ENCODE data around the gene KCNJ4.

Gene KCNJ4

DNA sequence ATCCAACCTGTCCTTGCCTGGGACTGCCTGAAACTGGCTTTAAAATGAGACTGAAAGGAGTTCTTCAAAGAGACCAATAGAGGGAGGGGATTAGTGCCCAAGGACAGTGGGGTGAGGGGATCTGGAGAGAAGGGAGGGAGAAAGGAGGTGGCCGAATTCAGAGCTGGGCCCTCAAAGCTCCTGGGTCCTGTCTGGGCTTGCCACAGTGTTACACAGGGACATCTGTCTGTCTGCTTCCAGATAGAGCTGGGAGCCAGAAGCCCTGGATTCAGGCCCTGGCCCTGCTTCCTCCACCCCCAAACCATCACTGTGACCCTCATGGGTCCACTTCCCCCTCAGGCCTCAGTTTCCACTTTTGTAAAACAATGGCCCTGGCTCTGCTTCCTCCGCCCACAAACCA, 3.6 kb downstream of the KCNJ4 start:
- Histone ChIP-seq H4K20me1 (ENCODE audit: insufficient read depth, low read length) (peaks cover 9% of the 10 kb centered on the region), H3K36me3 (ENCODE audit: insufficient read depth, low read length) (no peaks in the 10 kb centered on the region), H3K27ac (ENCODE audit: low read length) (no peak overlapping the region), H3K27me3 (ENCODE audit: insufficient read depth, low read length, poor library complexity) (peaks cover 30% of the 10 kb centered on the region), H3K79me2 (ENCODE audit: insufficient read depth, low read length) (no peaks in the 10 kb centered on the region), H3K9me3 (ENCODE audit: insufficient read depth, low read length, severe bottlenecking) (no peaks in the 10 kb centered on the region), H3K4me3 (ENCODE audit: low read depth in 1 of 2, low read length in 2 of 2) (no peak overlapping the region), H3K4me1 (ENCODE audit: insufficient read depth, low read length) (no peaks in the 10 kb centered on the region), H3K9ac (ENCODE audit: low read depth, low read length) (no peak overlapping the region), H3K4me2 (ENCODE audit: insufficient read depth, low read length) (no peak overlapping the region), H2AFZ (ENCODE audit: low read depth, low read length) (no peak overlapping the region)
- no peak for ATAC-seq (ENCODE audit: insufficient read depth, low read depth)
- TF ChIP-seq EZH2 (IDR thresholded peaks at IDR 0.05; ENCODE audit: borderline replicate concordance, low read depth, low read length, severe bottlenecking): no peak
- TF ChIP-seq, protein P1, sequence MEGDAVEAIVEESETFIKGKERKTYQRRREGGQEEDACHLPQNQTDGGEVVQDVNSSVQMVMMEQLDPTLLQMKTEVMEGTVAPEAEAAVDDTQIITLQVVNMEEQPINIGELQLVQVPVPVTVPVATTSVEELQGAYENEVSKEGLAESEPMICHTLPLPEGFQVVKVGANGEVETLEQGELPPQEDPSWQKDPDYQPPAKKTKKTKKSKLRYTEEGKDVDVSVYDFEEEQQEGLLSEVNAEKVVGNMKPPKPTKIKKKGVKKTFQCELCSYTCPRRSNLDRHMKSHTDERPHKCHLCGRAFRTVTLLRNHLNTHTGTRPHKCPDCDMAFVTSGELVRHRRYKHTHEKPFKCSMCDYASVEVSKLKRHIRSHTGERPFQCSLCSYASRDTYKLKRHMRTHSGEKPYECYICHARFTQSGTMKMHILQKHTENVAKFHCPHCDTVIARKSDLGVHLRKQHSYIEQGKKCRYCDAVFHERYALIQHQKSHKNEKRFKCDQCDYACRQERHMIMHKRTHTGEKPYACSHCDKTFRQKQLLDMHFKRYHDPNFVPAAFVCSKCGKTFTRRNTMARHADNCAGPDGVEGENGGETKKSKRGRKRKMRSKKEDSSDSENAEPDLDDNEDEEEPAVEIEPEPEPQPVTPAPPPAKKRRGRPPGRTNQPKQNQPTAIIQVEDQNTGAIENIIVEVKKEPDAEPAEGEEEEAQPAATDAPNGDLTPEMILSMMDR (IDR thresholded peaks at IDR 0.05; ENCODE audit: borderline replicate concordance, extremely low read depth, low read length, poor library complexity, severe bottlenecking): no peak
- DNase-seq: no peak

DNA sequence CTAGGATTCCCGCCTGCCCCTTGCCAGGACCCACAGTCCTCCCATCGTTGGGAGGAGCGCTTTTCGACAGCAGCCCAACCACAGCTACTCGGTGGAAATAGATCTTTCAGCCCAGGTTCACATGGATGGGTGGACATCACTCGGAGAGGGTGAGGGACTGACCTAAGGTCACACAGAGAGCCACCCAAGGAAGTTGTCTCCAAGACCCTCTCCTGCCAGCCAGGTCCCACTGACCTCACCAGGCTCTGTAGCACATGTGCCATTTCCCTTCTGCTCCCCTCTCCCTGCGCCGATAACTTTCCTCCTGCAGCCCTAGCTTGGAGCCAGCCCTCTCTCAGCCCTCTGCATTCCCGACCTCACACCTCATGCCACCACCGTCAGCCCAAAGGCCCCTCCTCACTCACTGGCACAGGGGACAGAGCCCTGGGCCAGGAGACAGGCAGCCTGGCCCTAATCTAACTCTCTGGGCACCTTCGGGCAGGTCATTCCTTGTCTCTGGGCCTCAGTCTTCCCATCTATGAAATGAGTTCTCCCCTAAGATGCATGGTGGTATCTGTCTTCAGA, 4.7 kb downstream of the KCNJ4 start:
- Histone ChIP-seq H3K27ac (ENCODE audit: low read length) (no peak overlapping the region), H3K4me3 (ENCODE audit: low read depth in 1 of 2, low read length in 2 of 2) (no peak overlapping the region), H3K9ac (ENCODE audit: low read depth, low read length) (no peak overlapping the region), H3K4me1 (ENCODE audit: insufficient read depth, low read length) (no peaks in the 10 kb centered on the region), H3K4me2 (ENCODE audit: insufficient read depth, low read length) (no peak overlapping the region), H3K27me3 (ENCODE audit: insufficient read depth, low read length, poor library complexity) (peaks cover 28% of the 10 kb centered on the region), H4K20me1 (ENCODE audit: insufficient read depth, low read length) (peaks cover 6% of the 10 kb centered on the region), H2AFZ (ENCODE audit: low read depth, low read length) (no peak overlapping the region), H3K9me3 (ENCODE audit: insufficient read depth, low read length, severe bottlenecking) (no peaks in the 10 kb centered on the region), H3K79me2 (ENCODE audit: insufficient read depth, low read length) (no peaks in the 10 kb centered on the region), H3K36me3 (ENCODE audit: insufficient read depth, low read length) (no peaks in the 10 kb centered on the region)
- no peak for TF ChIP-seq EZH2 (IDR thresholded peaks at IDR 0.05; ENCODE audit: borderline replicate concordance, low read depth, low read length, severe bottlenecking)
- TF ChIP-seq, protein P1 (IDR thresholded peaks at IDR 0.05; ENCODE audit: borderline replicate concordance, extremely low read depth, low read length, poor library complexity, severe bottlenecking): no peak
- ATAC-seq (ENCODE audit: insufficient read depth, low read depth) (no peak), DNase-seq (no peak)

DNA sequence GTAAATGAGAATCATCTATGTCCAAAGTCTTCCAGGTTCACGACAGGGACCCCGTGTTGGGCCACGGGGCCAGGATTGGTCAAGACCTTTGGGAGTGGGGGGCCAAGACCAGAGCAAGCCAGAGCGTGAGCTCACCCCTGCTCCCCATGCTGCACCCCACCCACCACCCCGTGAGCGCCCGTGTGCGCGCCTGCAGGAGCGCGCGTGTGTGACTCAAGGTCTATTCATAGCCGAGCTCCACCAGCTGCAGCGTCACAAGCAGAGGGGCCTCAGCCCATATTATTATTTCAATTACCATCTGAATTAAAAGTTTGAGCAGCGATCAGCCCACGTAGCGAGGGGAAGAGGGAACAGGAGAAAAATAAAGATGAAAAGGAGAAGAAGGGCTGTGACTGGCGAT, 5.2 kb downstream of the KCNJ4 start:
- H4K20me1 ChIP-seq (ENCODE audit: insufficient read depth, low read length): peaks cover 6% of the 10 kb centered on the region
- peaks cover 29% of the 10 kb centered on the region for H3K27me3 ChIP-seq (ENCODE audit: insufficient read depth, low read length, poor library complexity)
- TF ChIP-seq, protein P1 (IDR thresholded peaks at IDR 0.05; ENCODE audit: borderline replicate concordance, extremely low read depth, low read length, poor library complexity, severe bottlenecking): no peak
- no peak for TF ChIP-seq EZH2 (IDR thresholded peaks at IDR 0.05; ENCODE audit: borderline replicate concordance, low read depth, low read length, severe bottlenecking)
- no peaks in the 10 kb centered on the region for H3K9me3 ChIP-seq (ENCODE audit: insufficient read depth, low read length, severe bottlenecking)
- no peaks in the 10 kb centered on the region for H3K79me2 ChIP-seq (ENCODE audit: insufficient read depth, low read length)
- no peak overlapping the region for H3K4me3 ChIP-seq (ENCODE audit: low read depth in 1 of 2, low read length in 2 of 2)
- no peak overlapping the region for H3K4me2 ChIP-seq (ENCODE audit: insufficient read depth, low read length)
- H3K27ac ChIP-seq (ENCODE audit: low read length): no peak overlapping the region
- no peak for ATAC-seq (ENCODE audit: insufficient read depth, low read depth)
- no peaks in the 10 kb centered on the region for H3K4me1 ChIP-seq (ENCODE audit: insufficient read depth, low read length)
- no peak for DNase-seq
- no peak overlapping the region for H3K9ac ChIP-seq (ENCODE audit: low read depth, low read length)
- H3K36me3 ChIP-seq (ENCODE audit: insufficient read depth, low read length): no peaks in the 10 kb centered on the region
- no peak overlapping the region for H2AFZ ChIP-seq (ENCODE audit: low read depth, low read length)
